K562 (cell line): ENCODE data around the gene HRC. TPM values are rescaled to one million over a fixed set of nuclear protein-coding genes. Genes with fewer than 3 reads are reported as not detected.

Experiments
- CHAMP1 ChIP-seq: fragments of 450-650 bp; IDR thresholded peaks from 2 replicates; pipeline ENCODE4 v1.6.1; 2016; ENCODE audit warnings: mild to moderate bottlenecking
- ERF ChIP-seq: fragments of 450-650 bp; formaldehyde crosslinking; IDR thresholded peaks from 2 replicates; pipeline ENCODE4 v1.4.0; 2020; ENCODE audit warnings: mild to moderate bottlenecking, mixed read lengths
- ESRRA ChIP-seq: fragments of 450-650 bp; IDR thresholded peaks from 2 replicates; pipeline ENCODE4 v1.6.1; 2014; ENCODE audit warnings: low read depth, mild to moderate bottlenecking, moderate library complexity, borderline replicate concordance
- HMG20B ChIP-seq: fragments of 250-450 bp; sonication (Bioruptor Pico); IDR thresholded peaks from 2 replicates; pipeline ENCODE4 v1.5.0; 2021; ENCODE audit warnings: mild to moderate bottlenecking
- JUND ChIP-seq, 2 experiments: IDR thresholded peaks; 2 replicates in 1 of 2; 3 replicates in 1 of 2; pipeline ENCODE4 v1.6.1; 2011; ENCODE audit warnings: borderline replicate concordance in 2 of 2, low read depth in 2 of 2, low read length in 2 of 2, improper control_type of control experiment in 1 of 2, missing biosample characterization in 1 of 2, missing genetic modification characterization in 1 of 2, missing genetic modification reagents in 1 of 2
- PBX2 ChIP-seq, 2 experiments: IDR thresholded peaks in 1 of 2; conservative IDR thresholded peaks in 1 of 2; 2 replicates each; pipeline ENCODE4 v1.6.1; 2016; ENCODE audit warnings: low read depth in 2 of 2, mild to moderate bottlenecking in 1 of 2, missing compliant biosample characterization in 1 of 2, missing genetic modification characterization in 1 of 2, moderate library complexity in 1 of 2
- ZBTB40 ChIP-seq, 2 experiments: fragments of 450-650 bp in 1 of 2; sonication (generic) in 1 of 2; formaldehyde crosslinking in 1 of 2; IDR thresholded peaks; 2 replicates each; pipeline versions ENCODE4 v1.7.1 to v1.9.0; 2016 to 2022; ENCODE audit warnings: inconsistent platforms in 1 of 2, mild to moderate bottlenecking in 1 of 2, missing genetic modification reagents in 1 of 2
- ZNF146 ChIP-seq: IDR thresholded peaks from one replicate; pipeline ENCODE4 v1.6.1; 2018; ENCODE audit warnings: missing compliant biosample characterization; ENCODE audit not compliant: unreplicated experiment
- ZNF778 ChIP-seq: fragments of 450-650 bp; formaldehyde crosslinking; IDR thresholded peaks from 2 replicates; pipeline ENCODE4 v1.4.0; 2020; ENCODE audit warnings: mild to moderate bottlenecking, moderate library complexity
- polyA plus RNA-seq, 8 experiments: library from polyadenylated mRNA; depleted of rRNA in 4 of 8; stranded (reverse) in 5 of 8; unstranded in 3 of 8; fragments of >200 nt; fragmentation: Nextera tagmentation in 2 of 8; fragmentation: Illumina TruSeq in 1 of 8; extraction: Ambion mirVana in 2 of 8; extraction: Trizol in 1 of 8; gene quantifications; 2 replicates each; pipeline versions ENCODE4 v1.2.1 to v1.2.3, GENCODE V29; 2011 to 2014; ENCODE audit warnings: inconsistent platforms in 1 of 8, missing spikeins in 1 of 8
- total RNA-seq, 7 experiments: library from RNA; depleted of rRNA in 6 of 7; stranded (reverse); fragments of >200 nt in 6 of 7; fragmentation: Illumina TruSeq in 2 of 7; extraction: Trizol in 2 of 7; gene quantifications; 2 replicates each; pipeline versions ENCODE4 v1.2.1 to v1.2.3, GENCODE V29; 2011 to 2021; ENCODE audit warnings: low replicate concordance in 1 of 7

HRC gene
- total and polyA plus RNA-seq, 9 of the 15 experiments (the other 6 are each of a cell fraction or from before 2014, with no cell fraction given): 0.66 to 18.7 (median 13.1) TPM

- TF ChIP-seq PBX2 (CRISPR knock-in tag; IDR thresholded peaks at IDR 0.05; ENCODE audit: low read depth) (peak; percentile 48; the same call in 1 of the 2 replicates), PBX2 (tag; conservative IDR thresholded peaks at IDR 0.05; ENCODE audit: low read depth) (peak; percentile 78), CHAMP1 (no peak), ZNF778 (CRISPR knock-in tag) (no peak), HMG20B (CRISPR knock-in tag) (no peak), ESRRA (no peak), ERF (CRISPR knock-in tag) (peak; percentile 90; the same call in 1 of the 2 replicates), JUND (IDR thresholded peaks at IDR 0.05; ENCODE audit: borderline replicate concordance, low read depth, low read length) (peak; percentile 87), JUND (tag; IDR thresholded peaks at IDR 0.05; ENCODE audit: borderline replicate concordance, low read depth, low read length) (peak; percentile 91; the same call in 2 of the 3 replicates), ZBTB40 (IDR thresholded peaks at IDR 0.05) (peak; percentile 56; the same call in 1 of the 2 replicates), ZBTB40 (CRISPR knock-in tag; IDR thresholded peaks at IDR 0.05) (no peak), ZNF146 (no peak)
Measured at GRCh38 chr19:49118565-49119410, 36.4 kb downstream of the HRC start, which contains the start of gene C19orf73 (continued).
